Heart right ventricle (tissue), 16 donors: ENCODE results near the gene EFCAB8. TPM values are rescaled to one million over a fixed set of nuclear protein-coding genes. Genes with fewer than 3 reads are reported as not detected.

Experiments used
- ATAC-seq, 8 donors: fragments of 200-7000 bp; cut with Tn5 transposase; one replicate each; pipeline ENCODE4 v1.9.1; 2020; ENCODE audit warnings: mild to moderate bottlenecking in 8 of 8, moderate library complexity in 8 of 8, moderate number of reproducible peaks in 1 of 8
- DNase-seq, 2 donors: peaks; one replicate each; pipeline ENCODE4 v3.0.0-alpha.2; 2020
- H3K27ac ChIP-seq, 10 donors: fragments of 200-600 bp; sonication (generic) in 2 of 10; one replicate each; pipeline versions ENCODE4 v1.5.0 to v1.8.0; 2020 to 2022; ENCODE audit warnings: mild to moderate bottlenecking in 3 of 10
- H3K27me3 ChIP-seq, 7 donors: fragments of 200-600 bp; one replicate each; pipeline ENCODE4 v1.8.0; 2021 to 2022; ENCODE audit warnings: mild to moderate bottlenecking in 2 of 7
- H3K36me3 ChIP-seq, 9 donors: fragments of 200-600 bp; sonication (generic) in 1 of 9; one replicate each; pipeline versions ENCODE4 v1.5.0 to v1.8.0; 2020 to 2022; ENCODE audit warnings: mild to moderate bottlenecking in 2 of 9
- H3K4me1 ChIP-seq, 9 donors: fragments of 200-600 bp; sonication (generic) in 1 of 9; one replicate each; pipeline versions ENCODE4 v1.5.0 to v1.8.0; 2020 to 2022; ENCODE audit warnings: mild to moderate bottlenecking in 4 of 9
- H3K4me3 ChIP-seq, 10 donors: fragments of 200-600 bp; sonication (generic) in 2 of 10; one replicate each; pipeline versions ENCODE4 v1.5.0 to v1.8.0; 2020 to 2022; ENCODE audit warnings: mild to moderate bottlenecking in 7 of 10, moderate library complexity in 2 of 10
- H3K9me3 ChIP-seq, 11 donors: fragments of 200-600 bp in 10 of 11; sonication (generic) in 2 of 11; one replicate each; pipeline versions ENCODE4 v1.5.0 to v1.8.0; 2013 to 2022; ENCODE audit warnings: mild to moderate bottlenecking in 2 of 11, control low read depth in 1 of 11, moderate library complexity in 1 of 11
- WGBS, 2 donors: extraction: QIAGEN DNeasy Blood & Tissue Kit; methylation state at CpG; one replicate each; pipeline ENCODE4 v1.1.7; 2013; ENCODE audit warnings: inconsistent platforms in 1 of 2; 5-methylcytosine and 5-hydroxymethylcytosine counted together
- intact Hi-C, 10 donors: fragments of 100-400 bp; cut with DNase I; formaldehyde crosslinking; loops; one replicate each; pipeline versions ENCODE4 v1.11.1 to v1.14.2; 2022
- polyA plus RNA-seq, 2 donors: library from polyadenylated mRNA; stranded (reverse); fragments of 200-250 nt; gene quantifications; one replicate each; pipeline ENCODE4 v1.2.3, GENCODE V29; 2013
- total RNA-seq, 10 donors: library from RNA; stranded (reverse); fragmentation: NEBNext Ultra II Directional in 3 of 10; extraction: Animal tissue kit (Norgen Biotek cat#: 25700) in 3 of 10; gene quantifications; one replicate each; pipeline versions ENCODE4 v1.2.1 to v1.2.4, GENCODE V29; 2021 to 2023
- TF ChIP-seq, protein P1 (sequence below), 9 donors: fragments of 200-600 bp; sonication (generic) in 2 of 9; IDR thresholded peaks; one replicate each; pipeline versions ENCODE4 v1.5.0 to v1.8.0; 2021 to 2022; ENCODE audit warnings: antibody characterized with exemption in 9 of 9, mild to moderate bottlenecking in 5 of 9, moderate library complexity in 1 of 9
- donor health status: Arrhythmogenic right ventricular cardiomyopathy.
- donor health status: ischemic (EF 13 %, LVEDD 7.1; RV severe dilation, severe dysfunction).
- donor health status: healthy with polysubstance abuse.
- donor health status: DM: no; HTN: yes; CAD: no.
- donor health status: DM: no; HTN: no; CAD: no.
- donor health status: ischemic (EF 25% LVEDD 6.9; RV normal size, moderate dysfunction).
- donor health status: ischemic (EF 25% LVEDD 5.7; RV mildly dilated, moderate dysfunction).
- donor health status: healthy.
- donor health status: DM: yes; HTN: yes; CAD: no.
- donor health status: Ischemic cardiomyopathy.
- donor health status: ischemic (EF 35%, LVEDD 5.7; RV mildly dilated, moderate dysfunction).
- donor health status: nonischemic (EF 11% LVEDD 7.7; RV severe dilation, severe dysfunction).
- donor health status: DM: yes; HTN: yes; CAD: no.
- donor health status: PGD.
- donor health status: ischemic (EF 29% LVEDD 5.4; RV normal size, mild dysfunction).
- donor health status: nonischemic (EF 23%, LVEDD 6.1; RV moderate dilation, normal function).

The EFCAB8 gene
- total and polyA plus RNA-seq, 12 donors = 0.15 to 0.58 TPM; not detected in 10

DNA sequence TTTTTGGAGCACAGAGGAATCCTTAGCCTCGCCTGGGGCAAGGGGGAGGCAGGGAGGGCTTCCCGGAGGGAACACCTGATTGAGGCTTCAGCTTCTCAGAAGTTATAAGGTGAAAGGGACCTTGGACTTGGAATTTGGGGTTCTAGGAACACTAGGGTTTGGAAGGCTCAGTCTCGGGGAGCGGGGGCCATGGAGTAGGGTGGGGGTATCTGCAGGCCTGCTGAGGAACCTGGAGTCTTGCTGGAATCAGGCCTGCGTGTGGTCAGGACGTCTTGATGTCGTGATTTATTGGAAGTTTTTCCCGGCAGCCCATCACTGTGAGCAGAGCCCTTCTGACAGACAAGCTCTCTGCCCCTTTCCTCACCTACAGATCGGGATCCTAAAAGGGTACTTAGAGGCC is 50.7 kb downstream of the EFCAB8 start:
- Histone ChIP-seq H3K36me3 (no peaks in the 10 kb centered on the region), H3K9me3 (peaks cover 0 to 12% (median 0%) of the 10 kb centered on the region in 11 donors), H3K27ac (no peak overlapping the region), H3K4me3 (no peak overlapping the region), H3K27me3 (peaks cover 0 to 6% (median 0%) of the 10 kb centered on the region in 7 donors), H3K4me1 (no peaks in the 10 kb centered on the region)
- TF ChIP-seq, protein P1, sequence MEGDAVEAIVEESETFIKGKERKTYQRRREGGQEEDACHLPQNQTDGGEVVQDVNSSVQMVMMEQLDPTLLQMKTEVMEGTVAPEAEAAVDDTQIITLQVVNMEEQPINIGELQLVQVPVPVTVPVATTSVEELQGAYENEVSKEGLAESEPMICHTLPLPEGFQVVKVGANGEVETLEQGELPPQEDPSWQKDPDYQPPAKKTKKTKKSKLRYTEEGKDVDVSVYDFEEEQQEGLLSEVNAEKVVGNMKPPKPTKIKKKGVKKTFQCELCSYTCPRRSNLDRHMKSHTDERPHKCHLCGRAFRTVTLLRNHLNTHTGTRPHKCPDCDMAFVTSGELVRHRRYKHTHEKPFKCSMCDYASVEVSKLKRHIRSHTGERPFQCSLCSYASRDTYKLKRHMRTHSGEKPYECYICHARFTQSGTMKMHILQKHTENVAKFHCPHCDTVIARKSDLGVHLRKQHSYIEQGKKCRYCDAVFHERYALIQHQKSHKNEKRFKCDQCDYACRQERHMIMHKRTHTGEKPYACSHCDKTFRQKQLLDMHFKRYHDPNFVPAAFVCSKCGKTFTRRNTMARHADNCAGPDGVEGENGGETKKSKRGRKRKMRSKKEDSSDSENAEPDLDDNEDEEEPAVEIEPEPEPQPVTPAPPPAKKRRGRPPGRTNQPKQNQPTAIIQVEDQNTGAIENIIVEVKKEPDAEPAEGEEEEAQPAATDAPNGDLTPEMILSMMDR (IDR thresholded peaks at IDR 0.05) = no peak
- WGBS, 2 donors = 93 to 94% methylated on average over 9 of the region's 9 CpGs
- ATAC-seq = no peak
- no peak for DNase-seq
- intact Hi-C loops = loop anchor here in 4 of 10 donors (5.0 to 10.0 kb wide), 5 partner anchors 95 to 385 kb away; partner anchors contain the start of genes BPIFA3 (in 1 of the 4), BPIFB2 (in 1 of the 4) and SUN5 (in 1 of the 4)

DNA sequence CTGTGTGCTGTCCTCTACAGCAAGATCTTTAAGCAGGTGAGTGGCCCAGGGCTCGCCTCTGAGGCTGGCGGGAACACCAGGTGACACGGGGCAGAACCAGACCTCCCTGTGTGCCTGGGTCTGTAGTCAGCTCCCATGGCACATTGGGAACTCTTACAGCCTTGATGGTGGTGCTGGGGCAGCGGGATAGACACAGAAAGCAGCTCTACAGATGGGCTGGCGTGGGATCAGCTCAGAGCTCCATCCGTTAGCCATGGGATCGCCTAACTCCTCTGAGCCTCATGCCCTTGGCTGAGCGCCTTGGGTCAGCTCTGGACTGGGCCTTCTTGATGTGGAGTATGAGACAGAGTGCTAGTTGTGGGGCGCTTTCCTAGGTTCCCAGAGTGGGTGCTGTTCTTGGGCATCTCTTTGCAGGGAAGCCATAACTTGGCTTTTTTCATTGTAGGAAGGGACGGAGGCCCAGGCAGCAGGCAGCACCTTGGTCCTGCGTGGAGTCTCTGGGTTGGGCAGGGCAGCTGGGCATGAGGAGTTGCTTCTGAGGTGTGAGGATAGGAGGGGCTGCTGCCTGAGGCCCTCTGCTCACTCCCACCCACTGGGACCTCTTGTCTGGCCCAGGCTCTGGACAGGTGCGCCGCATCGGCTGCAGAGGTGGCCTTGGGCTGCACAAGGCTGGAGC is 51.3 kb downstream of the EFCAB8 start:
- H3K27me3 ChIP-seq = peaks cover 0 to 6% (median 0%) of the 10 kb centered on the region in 7 donors
- H3K36me3 ChIP-seq = no peaks in the 10 kb centered on the region
- ATAC-seq (no peak), DNase-seq (no peak)
- intact Hi-C loops = loop anchor here in 4 of 10 donors (5.0 to 10.0 kb wide), 5 partner anchors 95 to 385 kb away; partner anchors contain the start of genes BPIFA3 (in 1 of the 4), BPIFB2 (in 1 of the 4) and SUN5 (in 1 of the 4)
- H3K4me3 ChIP-seq = no peak overlapping the region
- H3K4me1 ChIP-seq = no peaks in the 10 kb centered on the region
- 92 to 93% methylated on average over 14 of the region's 14 CpGs for WGBS, 2 donors
- H3K27ac ChIP-seq = no peak overlapping the region
- H3K9me3 ChIP-seq = peaks cover 0 to 17% (median under 1%) of the 10 kb centered on the region in 11 donors
- TF ChIP-seq, protein P1 (IDR thresholded peaks at IDR 0.05) = no peak

DNA sequence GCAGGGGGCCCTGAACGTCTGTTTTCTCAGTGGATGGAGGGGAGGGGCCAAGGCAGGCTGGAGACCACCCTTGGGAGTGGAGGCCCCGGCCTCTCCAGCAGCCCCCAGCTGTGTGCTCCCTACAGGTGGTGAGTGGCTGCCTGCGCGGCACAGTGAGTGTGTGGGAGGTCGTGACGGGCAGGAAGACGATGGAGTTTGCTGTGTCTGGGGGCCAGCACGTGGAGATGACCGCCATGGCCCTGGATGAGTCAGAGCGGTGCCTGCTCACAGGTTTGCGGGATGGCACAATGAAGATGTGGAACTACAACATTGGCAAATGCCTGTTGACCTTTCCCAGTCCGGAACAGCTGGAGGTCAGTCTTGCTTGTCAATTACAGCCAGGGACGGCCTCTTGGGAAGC is 52.6 kb downstream of the EFCAB8 start:
- WGBS, 2 donors = 77 to 82% methylated on average over 13 of the region's 13 CpGs
- Histone ChIP-seq H3K4me3 (no peak overlapping the region), H3K27me3 (peaks cover 0 to 6% (median 0%) of the 10 kb centered on the region in 7 donors), H3K36me3 (no peaks in the 10 kb centered on the region), H3K9me3 (peaks cover 0 to 30% (median 14%) of the 10 kb centered on the region in 11 donors), H3K27ac (no peak overlapping the region), H3K4me1 (no peaks in the 10 kb centered on the region)
- TF ChIP-seq, protein P1 (IDR thresholded peaks at IDR 0.05) = no peak
- intact Hi-C loops = no loop called here
- ATAC-seq (no peak), DNase-seq (no peak)

DNA sequence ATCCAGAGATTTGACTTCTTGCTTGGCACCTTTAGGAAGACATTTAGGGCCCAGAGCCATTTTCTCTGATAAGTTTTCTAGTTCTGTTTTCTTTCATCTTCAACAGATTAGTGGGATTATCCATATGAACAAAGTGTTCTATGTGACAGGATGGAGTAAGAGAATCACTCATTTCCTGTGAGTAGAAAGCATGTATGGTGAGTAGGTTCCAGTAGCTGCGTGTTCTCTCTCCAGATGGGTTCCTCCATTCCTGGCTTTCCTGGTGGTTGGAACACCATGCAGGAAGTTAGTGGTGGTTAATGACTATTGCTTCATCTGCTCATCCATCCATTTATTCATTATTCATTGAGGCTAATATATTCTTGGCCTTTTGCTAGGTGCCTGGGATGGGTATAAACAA is 54.0 kb downstream of the EFCAB8 start:
- no peak for ATAC-seq

More for the DNA sequence above, 54.0 kb downstream of the EFCAB8 start:
- 84 to 88% methylated on average over 1 of the region's 1 CpG for WGBS, 2 donors
- peaks cover 0 to 35% (median 18%) of the 10 kb centered on the region in 11 donors for H3K9me3 ChIP-seq
- no peak for DNase-seq
- intact Hi-C loops = no loop called here
- H3K27ac ChIP-seq = no peak overlapping the region
- H3K27me3 ChIP-seq = no peaks in the 10 kb centered on the region
- H3K36me3 ChIP-seq = no peaks in the 10 kb centered on the region
- TF ChIP-seq, protein P1 (IDR thresholded peaks at IDR 0.05) = no peak
- no peaks in the 10 kb centered on the region for H3K4me1 ChIP-seq
- no peak overlapping the region for H3K4me3 ChIP-seq
